ENCODE data around the gene PROCA1.

The PROCA1 gene

DNA sequence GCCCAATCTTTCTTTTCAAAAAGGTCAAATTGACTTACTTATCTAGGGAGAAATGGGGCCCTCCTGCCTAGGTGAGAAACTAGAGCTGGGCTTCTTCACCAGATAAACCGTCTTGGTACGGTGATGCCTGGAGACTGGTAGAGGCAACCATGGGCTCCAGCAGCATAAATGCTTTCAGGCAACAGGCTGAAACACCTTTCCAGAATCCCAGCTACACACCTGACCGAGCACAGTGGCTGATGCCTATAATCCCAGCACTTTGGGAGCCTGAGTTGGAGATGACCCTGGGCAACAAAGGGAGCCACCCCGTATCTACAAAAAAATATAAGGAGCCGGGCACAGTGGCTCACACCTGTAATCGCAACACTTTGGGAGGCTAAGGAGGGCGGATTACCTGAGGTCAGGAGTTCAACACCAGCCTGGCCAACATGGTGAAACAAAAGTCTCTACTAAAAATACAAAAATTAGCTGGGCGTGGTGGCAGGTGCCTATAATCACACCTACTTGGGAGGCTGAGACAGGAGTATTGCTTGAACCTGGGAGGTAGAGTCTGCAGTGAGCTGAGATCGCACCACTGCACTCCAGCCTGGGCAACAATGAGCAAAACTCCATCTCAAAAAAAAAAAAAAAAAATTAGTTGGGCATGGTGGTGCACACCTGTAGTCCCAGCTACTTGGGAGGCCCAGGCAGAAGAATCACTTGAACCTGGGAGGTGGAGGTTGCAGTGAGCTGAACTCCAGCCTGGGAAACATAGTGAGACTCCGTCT lies 40.1 kb upstream of the PROCA1 start:
- no peak overlapping the region for H3K27ac ChIP-seq (ENCODE audit: low read depth, low read length)
- H3K4me3 ChIP-seq (ENCODE audit: low read length): no peak overlapping the region
- peaks cover 26% of the 10 kb centered on the region for H3F3A ChIP-seq (ENCODE audit: control insufficient read depth, insufficient read depth)
- peaks cover 31% of the 10 kb centered on the region for H3K79me2 ChIP-seq (ENCODE audit: control insufficient read depth, low read length)
- no peaks in the 10 kb centered on the region for H3K27me3 ChIP-seq (ENCODE audit: control insufficient read depth, low read length)
- no peaks in the 10 kb centered on the region for H3K9me2 ChIP-seq (replicated peaks; ENCODE audit: control insufficient read depth, low read length)
- peaks cover 15% of the 10 kb centered on the region; the same call in 1 of the 2 replicates for H4K20me1 ChIP-seq (ENCODE audit: control insufficient read depth, insufficient read depth, low read depth, low read length)
- H3K4me2 ChIP-seq (ENCODE audit: low read length): no peak overlapping the region
- H3K9me3 ChIP-seq (ENCODE audit: control insufficient read depth, insufficient read depth, low read length): no peaks in the 10 kb centered on the region
- peaks cover 56% of the 10 kb centered on the region for H3K36me3 ChIP-seq (ENCODE audit: control insufficient read depth, low read length)
- peaks cover 15% of the 10 kb centered on the region for H3K4me1 ChIP-seq (ENCODE audit: control insufficient read depth, low read length)
- no peak for TF ChIP-seq EZH2phosphoT487 (IDR thresholded peaks at IDR 0.05; ENCODE audit: borderline replicate concordance, low read length)
- TF ChIP-seq, protein P1, sequence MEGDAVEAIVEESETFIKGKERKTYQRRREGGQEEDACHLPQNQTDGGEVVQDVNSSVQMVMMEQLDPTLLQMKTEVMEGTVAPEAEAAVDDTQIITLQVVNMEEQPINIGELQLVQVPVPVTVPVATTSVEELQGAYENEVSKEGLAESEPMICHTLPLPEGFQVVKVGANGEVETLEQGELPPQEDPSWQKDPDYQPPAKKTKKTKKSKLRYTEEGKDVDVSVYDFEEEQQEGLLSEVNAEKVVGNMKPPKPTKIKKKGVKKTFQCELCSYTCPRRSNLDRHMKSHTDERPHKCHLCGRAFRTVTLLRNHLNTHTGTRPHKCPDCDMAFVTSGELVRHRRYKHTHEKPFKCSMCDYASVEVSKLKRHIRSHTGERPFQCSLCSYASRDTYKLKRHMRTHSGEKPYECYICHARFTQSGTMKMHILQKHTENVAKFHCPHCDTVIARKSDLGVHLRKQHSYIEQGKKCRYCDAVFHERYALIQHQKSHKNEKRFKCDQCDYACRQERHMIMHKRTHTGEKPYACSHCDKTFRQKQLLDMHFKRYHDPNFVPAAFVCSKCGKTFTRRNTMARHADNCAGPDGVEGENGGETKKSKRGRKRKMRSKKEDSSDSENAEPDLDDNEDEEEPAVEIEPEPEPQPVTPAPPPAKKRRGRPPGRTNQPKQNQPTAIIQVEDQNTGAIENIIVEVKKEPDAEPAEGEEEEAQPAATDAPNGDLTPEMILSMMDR (IDR thresholded peaks at IDR 0.05; ENCODE audit: low read depth, low read length, poor library complexity, severe bottlenecking): no peak

DNA sequence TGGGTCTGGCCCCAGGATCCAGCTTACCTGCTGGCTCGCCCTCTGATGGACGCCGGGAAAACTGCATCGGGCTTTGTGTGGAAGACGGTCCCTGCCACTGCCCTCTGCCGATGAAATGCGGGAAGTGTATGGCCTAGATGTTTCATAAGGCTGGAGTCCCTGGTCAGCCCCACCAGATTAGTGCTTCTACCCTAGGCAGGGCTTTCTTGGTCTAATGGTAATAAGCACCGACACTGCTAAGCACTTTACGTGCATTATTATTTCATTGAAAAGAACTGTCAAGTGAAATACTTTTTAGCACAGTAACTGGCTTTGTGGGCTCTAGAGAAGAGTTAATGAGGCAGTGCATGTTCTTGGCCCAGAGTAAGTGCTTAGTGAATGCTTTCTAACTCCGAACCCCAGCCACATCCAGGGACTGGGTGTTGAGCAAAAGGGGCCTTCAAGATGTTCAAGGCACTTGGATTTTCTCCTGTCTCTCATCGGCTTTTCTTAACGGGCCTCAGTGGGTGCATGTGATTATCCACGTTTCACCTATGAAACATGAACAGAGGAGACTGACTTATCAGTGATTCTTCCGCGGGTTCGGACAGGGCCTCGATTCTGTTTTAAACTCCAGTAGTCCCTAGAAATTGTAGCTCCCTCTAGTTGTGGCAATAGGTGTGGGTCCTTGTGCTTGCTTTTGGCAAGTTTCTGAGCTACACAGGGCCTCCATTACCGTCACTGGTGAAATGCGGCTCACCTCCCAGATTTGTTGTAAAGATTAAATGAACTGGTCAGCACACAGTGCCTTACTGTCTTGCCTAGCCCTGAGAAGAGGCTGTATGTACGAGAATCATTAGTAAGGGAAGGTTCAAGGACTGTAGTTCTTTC lies 38.7 kb upstream of the PROCA1 start:
- Histone ChIP-seq H3K27me3 (ENCODE audit: control insufficient read depth, low read length) (no peaks in the 10 kb centered on the region), H3K27ac (ENCODE audit: low read depth, low read length) (0 out of 2 replicates have a peak overlapping the region, but pooled peaks have one; percentile 14), H3K36me3 (ENCODE audit: control insufficient read depth, low read length) (peaks cover 69% of the 10 kb centered on the region), H3K79me2 (ENCODE audit: control insufficient read depth, low read length) (peaks cover 45% of the 10 kb centered on the region), H3K4me3 (ENCODE audit: low read length) (no peak overlapping the region), H3K4me1 (ENCODE audit: control insufficient read depth, low read length) (peaks cover 29% of the 10 kb centered on the region), H3F3A (ENCODE audit: control insufficient read depth, insufficient read depth) (peaks cover 26% of the 10 kb centered on the region), H3K9me3 (ENCODE audit: control insufficient read depth, insufficient read depth, low read length) (no peaks in the 10 kb centered on the region), H3K9me2 (replicated peaks; ENCODE audit: control insufficient read depth, low read length) (no peaks in the 10 kb centered on the region), H4K20me1 (ENCODE audit: control insufficient read depth, insufficient read depth, low read depth, low read length) (peaks cover 26% of the 10 kb centered on the region), H3K4me2 (ENCODE audit: low read length) (peak overlapping the region; percentile 6; the same call in 1 of the 2 replicates)
- no peak for TF ChIP-seq EZH2phosphoT487 (IDR thresholded peaks at IDR 0.05; ENCODE audit: borderline replicate concordance, low read length)
- TF ChIP-seq, protein P1 (IDR thresholded peaks at IDR 0.05; ENCODE audit: low read depth, low read length, poor library complexity, severe bottlenecking): peak; percentile 97

DNA sequence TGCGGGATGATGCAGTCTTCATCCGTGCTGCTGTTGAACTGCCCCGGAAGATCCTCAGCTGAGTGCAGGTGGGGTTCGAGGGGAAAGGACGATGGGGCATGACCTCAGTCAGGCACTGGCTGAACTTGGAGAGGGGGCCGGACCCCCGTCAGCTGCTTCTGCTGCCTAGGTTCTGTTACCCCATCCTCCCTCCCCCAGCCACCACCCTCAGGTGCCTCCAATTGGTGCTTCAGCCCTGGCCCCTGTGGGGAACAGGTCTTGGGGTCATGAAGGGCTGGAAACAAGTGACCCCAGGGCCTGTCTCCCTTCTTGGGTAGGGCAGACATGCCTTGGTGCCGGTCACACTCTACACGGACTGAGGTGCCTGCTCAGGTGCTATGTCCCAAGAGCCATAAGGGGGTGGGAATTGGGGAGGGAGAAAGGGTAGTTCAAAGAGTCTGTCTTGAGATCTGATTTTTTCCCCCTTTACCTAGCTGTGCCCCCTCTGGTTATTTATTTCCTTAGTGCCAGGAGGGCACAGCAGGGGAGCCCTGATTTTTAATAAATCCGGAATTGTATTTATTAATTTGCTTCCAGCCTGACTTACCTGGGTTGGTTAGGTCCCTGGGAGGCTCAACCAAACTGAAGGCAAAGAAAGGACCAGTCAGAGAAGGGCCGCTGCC lies 38.0 kb upstream of the PROCA1 start:
- Histone ChIP-seq H4K20me1 (ENCODE audit: control insufficient read depth, insufficient read depth, low read depth, low read length) (peaks cover 27% of the 10 kb centered on the region), H3K36me3 (ENCODE audit: control insufficient read depth, low read length) (peaks cover 76% of the 10 kb centered on the region), H3K79me2 (ENCODE audit: control insufficient read depth, low read length) (peaks cover 53% of the 10 kb centered on the region)

More for the DNA sequence above, 38.0 kb upstream of the PROCA1 start:
- peaks cover 26% of the 10 kb centered on the region for H3F3A ChIP-seq (ENCODE audit: control insufficient read depth, insufficient read depth)
- TF ChIP-seq EZH2phosphoT487 (IDR thresholded peaks at IDR 0.05; ENCODE audit: borderline replicate concordance, low read length): no peak
- TF ChIP-seq, protein P1 (IDR thresholded peaks at IDR 0.05; ENCODE audit: low read depth, low read length, poor library complexity, severe bottlenecking): no peak
- H3K9me2 ChIP-seq (replicated peaks; ENCODE audit: control insufficient read depth, low read length): no peaks in the 10 kb centered on the region
- H3K4me2 ChIP-seq (ENCODE audit: low read length): peak overlapping the region; percentile 7
- peak overlapping the region; percentile 14; the same call in 1 of the 2 replicates for H3K27ac ChIP-seq (ENCODE audit: low read depth, low read length)
- H3K9me3 ChIP-seq (ENCODE audit: control insufficient read depth, insufficient read depth, low read length): no peaks in the 10 kb centered on the region
- H3K27me3 ChIP-seq (ENCODE audit: control insufficient read depth, low read length): no peaks in the 10 kb centered on the region
- no peak overlapping the region for H3K4me3 ChIP-seq (ENCODE audit: low read length)
- peaks cover 30% of the 10 kb centered on the region for H3K4me1 ChIP-seq (ENCODE audit: control insufficient read depth, low read length)
